BLaER1 (cell line): Measurements from ENCODE around the gene MIR17HG.
"Not testable (repeated sequence)": the region's sequence is repeated elsewhere in the genome, so short reads cannot be mapped to it uniquely, and the experiment has no call there.

Experiments
- H3K27ac ChIP-seq: shearing (Covaris generic); formaldehyde crosslinking; 2 replicates; pipeline ENCODE4 v1.8.1; 2022
- H3K27me3 ChIP-seq: shearing (Covaris generic); formaldehyde crosslinking; 2 replicates; pipeline ENCODE4 v1.8.1; 2022
- H3K36me3 ChIP-seq: shearing (Covaris generic); formaldehyde crosslinking; 2 replicates; pipeline ENCODE4 v1.8.1; 2022
- H3K4me1 ChIP-seq: shearing (Covaris generic); formaldehyde crosslinking; 2 replicates; pipeline ENCODE4 v1.8.1; 2022
- H3K4me2 ChIP-seq: shearing (Covaris generic); formaldehyde crosslinking; 2 replicates; pipeline ENCODE4 v1.8.1; 2022
- H3K4me3 ChIP-seq: shearing (Covaris generic); formaldehyde crosslinking; 2 replicates; pipeline ENCODE4 v1.8.1; 2022
- H3K9ac ChIP-seq: shearing (Covaris generic); formaldehyde crosslinking; 2 replicates; pipeline ENCODE4 v1.8.1; 2022
- H3K9me3 ChIP-seq: shearing (Covaris generic); formaldehyde crosslinking; 2 replicates; pipeline ENCODE4 v1.8.1; 2022
- H4K20me1 ChIP-seq: shearing (Covaris generic); formaldehyde crosslinking; 2 replicates; pipeline ENCODE4 v1.8.1; 2022
- Cebpa-rat ChIP-seq: shearing (Covaris generic); IDR thresholded peaks from 2 replicates; pipeline ENCODE4 v1.8.1; 2022

The MIR17HG gene

DNA sequence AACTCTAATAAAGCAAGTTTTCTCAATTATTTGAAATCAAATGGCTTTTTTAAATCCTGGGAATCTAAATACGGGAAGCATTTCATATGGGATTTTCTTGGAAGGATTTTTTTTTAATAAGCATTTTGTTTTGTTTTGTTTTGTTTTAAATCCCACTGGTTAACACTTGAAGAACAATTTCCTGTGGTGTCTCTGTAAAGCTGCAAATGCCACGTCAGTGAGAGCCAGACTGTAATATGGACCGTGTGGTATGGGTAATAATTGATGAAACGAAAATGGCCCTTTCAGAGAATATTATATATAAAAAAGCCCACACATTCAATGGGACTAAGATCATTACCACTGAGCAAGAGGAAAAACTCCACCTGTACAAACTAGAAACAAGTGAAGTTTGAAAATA, 33.9 kb upstream of the MIR17HG start:
- H3K4me1 ChIP-seq: no peaks in the 10 kb centered on the region
- no peaks in the 10 kb centered on the region for H3K9me3 ChIP-seq
- no peak overlapping the region for H3K27ac ChIP-seq
- H3K9ac ChIP-seq: no peak overlapping the region
- H3K36me3 ChIP-seq: no peaks in the 10 kb centered on the region
- H3K4me2 ChIP-seq: no peak overlapping the region
- no peak for TF ChIP-seq Cebpa-rat
- H3K27me3 ChIP-seq: no peaks in the 10 kb centered on the region
- no peaks in the 10 kb centered on the region for H4K20me1 ChIP-seq
- H3K4me3 ChIP-seq: no peak overlapping the region

DNA sequence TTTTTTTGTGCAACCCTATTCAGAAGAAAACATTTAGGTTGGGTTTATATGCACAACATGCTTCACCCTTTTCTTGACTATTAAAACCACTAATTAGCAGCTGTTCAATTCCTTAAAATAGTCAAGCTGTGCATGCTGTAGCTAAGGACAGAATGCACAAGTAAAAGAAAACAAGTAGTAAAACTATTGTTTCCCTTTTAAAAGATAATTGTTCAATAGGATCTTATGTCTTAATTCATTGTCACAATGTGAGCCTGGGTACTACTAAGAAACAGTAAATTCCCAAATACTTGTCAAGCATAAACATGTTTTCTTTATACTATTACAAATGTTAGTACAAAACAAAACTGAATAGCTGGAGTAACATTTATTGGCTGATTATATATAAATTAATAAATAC, 32.6 kb upstream of the MIR17HG start:
- H3K9ac ChIP-seq: no peak overlapping the region
- H3K36me3 ChIP-seq: no peaks in the 10 kb centered on the region
- H4K20me1 ChIP-seq: no peaks in the 10 kb centered on the region
- H3K4me1 ChIP-seq: no peaks in the 10 kb centered on the region
- H3K27me3 ChIP-seq: no peaks in the 10 kb centered on the region
- H3K9me3 ChIP-seq: no peaks in the 10 kb centered on the region
- no peak overlapping the region for H3K4me2 ChIP-seq
- TF ChIP-seq Cebpa-rat: no peak
- no peak overlapping the region for H3K4me3 ChIP-seq
- H3K27ac ChIP-seq: no peak overlapping the region

DNA sequence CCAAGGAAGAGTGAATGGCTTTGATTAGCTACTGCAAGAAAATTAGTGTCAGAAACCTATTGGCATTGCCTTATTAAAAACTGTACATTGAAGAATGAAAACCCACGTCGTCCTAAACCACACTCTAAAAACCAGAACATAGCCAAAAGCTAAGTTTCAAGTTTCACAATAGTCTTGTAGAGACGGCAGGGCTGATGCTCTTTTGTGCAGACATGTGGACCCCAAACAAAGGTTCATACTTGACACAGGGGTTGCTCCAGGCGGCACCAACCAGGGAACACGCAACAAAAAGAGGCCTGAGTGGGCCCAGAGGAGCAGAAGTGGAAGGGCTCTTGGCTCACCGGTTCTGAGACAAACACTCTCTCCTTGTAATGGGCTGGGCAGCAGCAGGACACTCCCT, 28.6 kb upstream of the MIR17HG start:
- Histone ChIP-seq H3K9ac (no peak overlapping the region), H3K4me2 (no peak overlapping the region), H3K9me3 (0 out of 2 replicates have a peak, but pooled peaks cover 3% of the 10 kb centered on the region), H3K4me1 (no peaks in the 10 kb centered on the region), H3K27ac (no peak overlapping the region), H3K27me3 (no peaks in the 10 kb centered on the region), H3K36me3 (no peaks in the 10 kb centered on the region), H4K20me1 (no peaks in the 10 kb centered on the region), H3K4me3 (no peak overlapping the region)
- TF ChIP-seq Cebpa-rat: no peak

GRCh38 chr13:91319996-91320395, 27.5 kb upstream of the MIR17HG start:
- H3K4me2 ChIP-seq: no peak overlapping the region
- no peaks in the 10 kb centered on the region for H4K20me1 ChIP-seq
- no peaks in the 10 kb centered on the region for H3K27me3 ChIP-seq
- H3K36me3 ChIP-seq: no peaks in the 10 kb centered on the region
- H3K4me3 ChIP-seq: no peak overlapping the region
- no peak for TF ChIP-seq Cebpa-rat
- H3K9me3 ChIP-seq: 0 out of 2 replicates have a peak, but pooled peaks cover 3% of the 10 kb centered on the region
- H3K27ac ChIP-seq: no peak overlapping the region
- H3K9ac ChIP-seq: no peak overlapping the region
- H3K4me1 ChIP-seq: no peaks in the 10 kb centered on the region

DNA sequence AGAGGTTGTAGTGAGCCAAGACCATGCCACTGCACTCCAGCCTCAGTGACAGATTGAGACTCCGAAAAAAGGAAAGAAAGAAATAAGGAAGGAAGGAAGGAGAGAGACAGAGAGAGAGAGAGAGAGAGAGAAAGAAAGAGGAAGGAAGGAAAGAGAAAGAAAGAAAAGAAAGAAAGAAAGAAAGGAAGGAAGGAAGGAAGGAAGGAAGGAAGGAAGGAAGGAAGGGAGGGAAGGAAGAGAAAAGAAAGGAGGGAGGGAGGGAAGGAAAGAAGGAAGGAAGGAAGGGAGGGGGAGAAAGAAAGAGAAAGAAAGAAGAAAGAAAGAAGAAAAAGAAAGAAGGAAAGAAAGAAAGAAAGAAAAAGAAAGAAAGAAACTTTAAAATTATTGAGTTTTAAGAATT, 26.5 kb upstream of the MIR17HG start:
- not testable (repeated sequence) for H3K27me3 ChIP-seq, H3K9me3 ChIP-seq, H3K4me1 ChIP-seq, H4K20me1 ChIP-seq, H3K27ac ChIP-seq, H3K4me2 ChIP-seq, H3K9ac ChIP-seq, H3K4me3 ChIP-seq, H3K36me3 ChIP-seq

GRCh38 chr13:91323349-91323748, 24.1 kb upstream of the MIR17HG start:
- H3K4me2 ChIP-seq: no peak overlapping the region
- H3K4me1 ChIP-seq: no peaks in the 10 kb centered on the region
- no peak for TF ChIP-seq Cebpa-rat
- H3K4me3 ChIP-seq: no peak overlapping the region
- no peaks in the 10 kb centered on the region for H4K20me1 ChIP-seq
- 0 out of 2 replicates have a peak, but pooled peaks cover 3% of the 10 kb centered on the region for H3K9me3 ChIP-seq
- H3K9ac ChIP-seq: no peak overlapping the region
- no peaks in the 10 kb centered on the region for H3K27me3 ChIP-seq
- H3K36me3 ChIP-seq: no peaks in the 10 kb centered on the region
- H3K27ac ChIP-seq: no peak overlapping the region

DNA sequence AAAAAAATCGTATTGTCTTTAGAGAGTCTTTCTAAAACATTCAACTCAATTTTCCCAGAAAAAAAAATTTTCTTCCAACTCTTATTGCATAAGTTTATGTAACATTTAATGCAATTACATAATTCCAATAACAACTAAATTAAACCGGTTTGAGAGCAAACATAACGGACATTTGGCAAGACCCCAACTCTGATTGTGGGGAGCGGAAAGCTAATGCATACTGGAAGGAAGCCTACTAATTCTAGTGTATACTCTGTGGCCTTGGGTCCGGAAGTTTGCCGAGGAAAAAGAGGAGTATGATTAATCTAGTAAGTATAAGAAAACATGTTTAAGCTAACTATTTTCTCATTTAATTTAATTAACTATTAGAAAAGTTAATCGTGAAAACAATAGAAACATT, 21.3 kb upstream of the MIR17HG start:
- Histone ChIP-seq H3K9me3 (0 out of 2 replicates have a peak, but pooled peaks cover 3% of the 10 kb centered on the region), H3K4me2 (no peak overlapping the region), H3K4me3 (no peak overlapping the region), H3K4me1 (no peaks in the 10 kb centered on the region), H4K20me1 (no peaks in the 10 kb centered on the region), H3K36me3 (no peaks in the 10 kb centered on the region), H3K27ac (no peak overlapping the region), H3K27me3 (no peaks in the 10 kb centered on the region), H3K9ac (no peak overlapping the region)
- no peak for TF ChIP-seq Cebpa-rat

- Histone ChIP-seq H4K20me1 (no peaks in the 10 kb centered on the region), H3K27ac (no peak overlapping the region), H3K27me3 (no peaks in the 10 kb centered on the region), H3K4me1 (no peaks in the 10 kb centered on the region), H3K36me3 (no peaks in the 10 kb centered on the region), H3K4me2 (no peak overlapping the region), H3K4me3 (no peak overlapping the region), H3K9ac (no peak overlapping the region), H3K9me3 (no peaks in the 10 kb centered on the region)
- no peak for TF ChIP-seq Cebpa-rat
Measured at GRCh38 chr13:91328726-91329125, 18.8 kb upstream of the MIR17HG start.

DNA sequence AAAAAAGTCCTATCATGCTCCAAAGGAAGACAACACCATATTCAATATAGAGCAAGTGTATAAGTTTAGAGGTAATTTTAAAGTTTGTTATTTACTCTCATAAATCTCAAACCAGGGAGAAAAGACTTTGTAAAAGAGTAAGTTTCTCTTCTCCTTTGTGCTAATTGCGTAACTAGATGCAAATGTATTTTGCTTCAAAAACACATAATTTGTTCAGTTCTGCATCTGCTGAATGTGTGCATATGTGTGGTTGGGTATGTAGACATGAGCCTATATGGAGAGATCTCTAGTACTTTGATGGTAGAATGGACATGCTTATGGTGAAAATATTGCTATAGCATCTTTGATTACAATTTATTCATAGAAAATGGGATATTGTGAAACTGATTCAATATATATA, 17.8 kb upstream of the MIR17HG start:
- Histone ChIP-seq H3K9me3 (no peaks in the 10 kb centered on the region), H3K4me2 (no peak overlapping the region), H4K20me1 (no peaks in the 10 kb centered on the region), H3K27ac (no peak overlapping the region), H3K4me3 (no peak overlapping the region), H3K9ac (no peak overlapping the region), H3K27me3 (no peaks in the 10 kb centered on the region), H3K36me3 (no peaks in the 10 kb centered on the region), H3K4me1 (no peaks in the 10 kb centered on the region)
- no peak for TF ChIP-seq Cebpa-rat

DNA sequence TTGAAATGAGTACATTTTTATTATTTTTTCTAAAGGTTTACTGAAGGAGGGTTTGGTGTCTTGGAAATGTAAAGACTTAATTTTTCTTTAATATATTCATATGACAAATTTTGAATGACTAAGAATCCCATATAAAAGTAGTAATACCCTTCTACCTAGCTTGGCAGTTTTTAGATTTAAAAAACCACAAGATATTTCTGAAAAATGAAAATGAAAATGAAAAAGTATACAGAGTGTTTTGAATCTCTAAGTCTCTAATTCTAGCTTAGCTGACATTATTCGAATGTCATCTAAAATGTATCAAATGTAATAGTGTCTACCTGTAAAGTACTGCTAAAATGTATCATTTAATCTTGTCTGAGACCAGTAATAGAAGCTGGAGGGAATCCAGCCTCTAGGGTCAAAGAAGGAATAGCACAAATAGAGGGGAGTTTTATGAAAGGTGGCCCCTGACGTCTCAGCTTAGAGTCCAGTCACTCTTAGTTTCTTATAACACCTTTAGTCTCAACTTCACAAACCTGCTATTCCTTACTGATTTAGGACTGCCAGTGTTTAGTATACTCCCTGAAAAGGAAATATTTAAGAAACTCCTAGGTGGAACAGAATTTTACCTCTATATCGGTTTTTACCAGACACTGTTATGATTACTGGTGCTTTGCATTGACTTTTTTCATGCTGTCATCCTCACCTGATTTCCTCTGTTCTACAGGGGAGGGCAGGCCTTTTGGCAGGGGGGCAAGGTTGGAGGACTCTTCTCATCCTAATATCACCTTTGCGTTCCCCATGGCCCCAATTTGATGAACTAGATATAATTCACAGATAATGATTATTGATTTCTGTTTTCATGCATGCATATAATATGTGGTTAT, 16.2 kb upstream of the MIR17HG start:
- Histone ChIP-seq H3K27ac (no peak overlapping the region), H3K4me2 (no peak overlapping the region), H3K4me3 (no peak overlapping the region), H3K9me3 (no peaks in the 10 kb centered on the region), H4K20me1 (no peaks in the 10 kb centered on the region), H3K36me3 (no peaks in the 10 kb centered on the region), H3K4me1 (no peaks in the 10 kb centered on the region), H3K27me3 (no peaks in the 10 kb centered on the region), H3K9ac (no peak overlapping the region)
- no peak for TF ChIP-seq Cebpa-rat
